HuH-7 (cell line): Measurements from ENCODE around the gene GAS7.

ENCODE experiments used
- DNase-seq: peaks from one replicate; pipeline ENCODE4 v3.0.0; 2011; ENCODE audit warnings: low spot score

The GAS7 gene

DNA sequence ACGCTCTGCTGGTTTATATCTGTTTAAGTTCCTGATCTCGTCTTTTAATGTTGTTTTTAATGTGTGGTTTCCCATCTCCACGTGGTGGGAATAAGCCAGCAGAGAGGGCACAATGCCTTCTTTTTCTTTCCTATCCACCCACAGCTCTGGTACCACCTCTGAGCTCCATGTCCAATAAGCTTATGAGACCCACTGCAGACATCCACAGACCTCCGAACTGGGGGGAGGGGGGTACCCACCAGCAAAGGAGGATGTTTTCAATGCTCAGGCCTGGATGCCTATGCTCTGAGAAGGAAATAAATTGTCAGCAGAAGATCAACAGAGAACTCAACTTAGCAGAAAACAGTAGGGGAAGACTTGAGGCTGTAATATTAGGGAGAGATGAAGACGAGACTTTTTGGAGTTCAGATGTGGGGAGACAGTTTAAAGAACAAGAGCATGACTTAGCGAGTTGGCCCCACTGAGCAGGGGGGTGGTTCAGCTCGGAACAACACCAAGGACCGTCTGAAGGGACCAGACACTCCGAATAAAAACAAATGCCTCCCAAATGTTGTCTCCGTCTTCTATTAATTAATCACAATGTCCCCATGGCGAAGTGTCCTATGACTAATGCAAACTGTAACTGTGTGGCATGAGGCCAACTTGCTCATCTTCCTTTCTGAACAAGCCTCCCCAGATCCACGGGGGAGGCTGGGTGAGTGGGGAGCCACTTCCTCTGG is 62.7 kb downstream of the GAS7 start:
- no peak for DNase-seq

DNA sequence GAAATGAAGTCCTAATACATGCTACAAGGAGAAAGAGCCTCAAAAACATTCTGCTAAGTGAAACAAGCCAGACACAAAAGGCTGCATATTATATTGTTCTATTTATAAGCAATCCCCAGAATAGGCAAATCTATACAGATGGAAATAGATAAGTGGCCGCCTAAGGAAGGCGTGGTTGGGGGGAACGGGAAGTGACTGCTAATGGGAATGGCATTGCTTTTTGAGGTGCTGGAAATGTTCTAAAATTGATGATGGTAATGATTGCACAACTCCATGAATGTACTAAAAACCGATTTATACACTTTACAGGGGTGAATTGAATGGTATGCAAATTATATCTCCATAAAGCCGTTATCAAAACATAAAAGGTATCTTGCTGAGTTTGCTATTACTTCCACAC is 67.7 kb downstream of the GAS7 start:
- DNase-seq, result no peak

DNA sequence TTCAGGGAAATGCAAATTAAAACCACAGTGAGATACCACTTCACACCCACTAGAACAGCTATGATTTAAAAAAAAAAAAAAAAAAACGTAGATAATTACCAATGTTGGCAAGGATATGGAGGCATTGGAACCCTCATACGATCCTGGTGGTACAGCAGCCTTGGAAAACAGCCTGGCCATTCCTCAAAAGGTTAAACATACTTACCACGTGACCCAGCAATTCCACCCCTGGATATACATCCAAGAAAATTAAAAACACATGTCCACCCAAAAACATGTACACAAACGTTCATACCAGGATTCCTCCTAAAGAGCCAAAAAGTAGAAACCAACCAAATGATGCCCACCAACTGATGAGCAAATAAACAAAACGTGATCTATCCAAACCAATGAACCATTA is 68.1 kb downstream of the GAS7 start:
- DNase-seq, result no peak

DNA sequence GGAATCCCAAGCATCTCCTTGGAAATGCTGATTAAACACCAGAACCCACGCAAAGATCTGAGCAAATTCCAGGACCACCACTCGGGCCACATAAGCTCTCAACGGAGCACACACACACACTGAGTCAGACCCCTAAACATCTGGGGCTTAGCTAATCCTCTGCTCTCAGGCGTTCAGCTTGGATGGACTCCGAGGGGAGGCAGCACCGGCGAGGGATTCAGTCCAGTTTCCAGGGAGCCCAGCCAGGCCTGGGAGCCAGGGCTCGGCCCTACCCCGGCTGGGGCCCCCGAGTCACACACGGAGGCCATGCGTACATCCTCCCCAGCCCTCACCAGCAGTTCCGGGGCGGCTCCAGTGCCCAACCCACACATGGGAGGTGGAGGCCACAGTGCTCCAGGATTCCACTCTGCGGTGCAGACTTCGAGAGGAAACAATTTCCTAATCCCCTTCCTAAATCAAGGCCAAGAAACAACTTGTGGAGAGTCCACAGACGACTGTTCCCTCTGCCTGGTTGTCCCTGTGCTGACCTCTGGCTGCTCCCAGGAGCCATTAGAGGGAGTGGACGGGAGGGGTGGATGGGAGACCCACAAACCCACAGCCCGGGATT is 70.5 kb downstream of the GAS7 start:
- no peak for DNase-seq

DNA sequence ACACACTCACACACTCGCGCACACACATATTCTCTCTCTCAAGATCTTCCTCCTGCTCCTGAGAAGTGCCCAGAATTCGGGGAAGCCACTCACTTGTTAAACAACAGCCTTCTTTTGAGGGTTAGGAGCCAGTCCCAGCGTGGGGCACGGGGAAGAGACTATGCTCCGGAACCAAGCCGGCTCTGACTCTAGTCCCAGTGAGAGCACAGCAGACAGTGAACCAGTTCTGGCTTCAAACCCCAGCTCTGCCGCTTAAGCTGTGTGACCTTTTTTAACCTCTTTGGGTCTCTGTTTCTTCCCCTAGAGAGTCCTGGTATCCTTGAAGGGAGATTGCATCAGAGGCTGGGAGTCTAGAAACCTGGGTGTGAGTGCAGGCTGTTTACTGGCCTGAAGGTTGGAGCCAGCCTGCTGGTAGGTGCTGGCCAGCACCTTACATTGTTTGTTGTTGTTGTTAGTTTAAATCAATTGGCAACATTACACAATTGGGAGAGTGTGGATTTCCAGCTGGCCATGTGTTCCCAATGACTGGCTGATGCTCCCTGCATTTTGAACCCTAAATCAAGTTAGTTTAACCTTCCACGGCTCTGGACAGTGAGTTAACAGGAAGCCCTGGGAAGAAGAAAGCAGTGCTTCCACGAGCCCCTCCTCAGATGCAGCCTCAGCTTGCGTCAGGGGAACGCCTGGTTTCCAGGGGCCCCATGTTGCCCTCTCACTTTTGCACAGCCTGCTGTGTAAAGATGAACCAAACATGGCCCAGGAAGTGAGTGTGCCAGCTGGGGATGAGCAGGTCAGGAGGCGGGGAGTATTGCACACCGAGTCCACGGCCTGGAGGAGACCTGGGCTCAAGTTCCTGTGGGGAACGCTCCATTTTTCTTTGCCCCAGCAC is 71.5 kb downstream of the GAS7 start:
- DNase-seq, result no peak

DNA sequence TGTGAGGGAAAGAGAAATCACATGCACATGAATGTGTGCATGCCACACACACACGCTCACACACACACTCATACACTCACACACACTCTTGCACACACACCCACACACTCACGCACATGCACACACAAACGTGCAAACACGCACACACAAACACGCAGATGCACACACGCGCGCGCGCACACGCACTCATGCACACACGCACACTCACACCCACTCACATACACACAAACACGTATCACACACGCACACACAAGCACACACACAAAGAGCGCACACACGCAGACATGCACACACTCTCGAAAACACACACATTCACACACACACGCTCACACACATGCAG is 72.2 kb downstream of the GAS7 start:
- no peak for DNase-seq

DNA sequence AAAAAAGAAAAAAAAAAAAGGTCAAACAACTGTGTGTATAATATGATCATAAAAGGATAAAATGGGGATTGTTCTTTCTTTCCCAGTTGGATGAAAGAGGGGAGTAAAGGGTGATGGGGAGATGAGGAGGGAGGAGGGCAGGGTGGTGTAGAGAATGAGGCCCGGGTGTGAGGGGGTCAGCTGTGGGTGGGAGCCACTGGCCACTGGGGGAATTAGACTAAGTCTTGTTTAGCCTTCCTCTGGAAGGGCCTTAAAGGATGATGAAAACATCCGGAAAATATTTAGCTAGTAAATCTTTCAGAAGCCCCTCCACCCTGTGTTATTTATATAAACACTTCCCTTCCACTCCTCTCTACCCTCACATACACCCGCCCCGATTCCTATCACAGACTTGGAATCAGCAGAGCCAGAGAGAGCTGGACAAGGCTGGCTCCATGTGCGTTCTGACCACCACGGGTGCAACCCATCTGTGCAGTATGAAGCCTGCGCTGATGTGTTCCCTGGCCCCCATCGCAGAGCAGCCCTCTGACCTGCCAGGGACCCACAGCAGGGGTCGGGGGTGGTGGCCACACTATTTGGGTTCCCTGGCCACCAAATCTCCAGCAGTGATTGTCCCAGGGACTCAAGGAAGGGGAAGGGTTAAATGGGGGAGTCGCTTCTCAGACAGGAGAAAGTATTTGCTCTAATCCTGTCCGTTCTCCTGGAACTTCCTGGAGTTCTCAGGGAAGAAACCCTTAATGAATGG is 72.7 kb downstream of the GAS7 start:
- DNase-seq, result no peak

DNA sequence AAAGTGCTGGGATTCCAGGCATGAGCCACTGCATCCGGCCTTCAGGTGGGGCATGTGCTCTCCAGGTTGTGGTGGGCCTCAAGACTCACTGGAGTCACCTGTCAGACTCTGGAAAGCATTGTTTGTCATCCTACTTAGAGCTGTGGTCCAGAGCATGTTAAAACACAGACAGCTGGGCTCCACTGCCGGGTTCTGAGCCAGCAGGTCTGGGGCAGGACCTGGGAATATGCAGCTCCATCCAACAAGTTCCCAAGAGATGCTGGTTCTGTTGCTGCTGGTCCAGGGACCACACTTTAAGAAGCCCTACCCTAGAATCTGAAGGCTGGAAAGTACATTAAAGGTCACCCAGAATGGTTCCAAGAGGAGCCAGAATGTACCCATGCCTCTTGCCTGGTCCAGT is 75.3 kb downstream of the GAS7 start:
- no peak for DNase-seq

DNA sequence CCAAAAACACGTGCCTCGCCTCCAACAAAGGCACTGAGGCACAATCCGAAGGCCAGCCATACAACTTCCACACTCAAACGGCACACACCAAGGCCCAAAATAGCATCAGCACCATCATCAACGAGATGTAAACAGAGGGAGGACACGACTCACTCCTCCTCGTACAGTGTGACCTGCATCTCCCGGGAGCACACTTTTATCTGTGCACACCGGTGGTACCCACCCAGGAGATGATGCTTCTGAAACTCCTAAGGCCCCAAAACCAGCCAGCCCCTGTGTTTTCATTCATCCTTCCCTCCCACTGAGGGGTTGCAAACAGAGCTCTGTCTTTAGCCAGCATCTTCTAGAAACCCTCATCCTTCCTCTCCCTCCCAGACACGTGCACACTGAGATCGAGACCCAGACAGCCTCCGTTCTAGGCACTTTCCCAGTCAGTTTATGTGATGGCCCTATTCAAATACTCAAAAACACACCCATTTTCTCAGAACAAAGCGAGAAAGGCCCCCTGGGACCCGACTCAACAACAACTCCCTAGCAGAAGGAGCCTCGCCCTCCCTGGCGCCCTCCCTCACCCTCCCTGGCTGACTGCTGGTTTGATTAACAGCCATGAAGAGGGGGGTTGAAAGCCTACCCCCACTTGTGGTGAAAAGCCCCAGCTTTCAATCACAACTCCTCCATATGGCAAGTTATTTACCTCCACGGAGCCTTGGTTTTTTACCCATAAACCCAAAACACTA is 76.3 kb downstream of the GAS7 start:
- no peak for DNase-seq

DNA sequence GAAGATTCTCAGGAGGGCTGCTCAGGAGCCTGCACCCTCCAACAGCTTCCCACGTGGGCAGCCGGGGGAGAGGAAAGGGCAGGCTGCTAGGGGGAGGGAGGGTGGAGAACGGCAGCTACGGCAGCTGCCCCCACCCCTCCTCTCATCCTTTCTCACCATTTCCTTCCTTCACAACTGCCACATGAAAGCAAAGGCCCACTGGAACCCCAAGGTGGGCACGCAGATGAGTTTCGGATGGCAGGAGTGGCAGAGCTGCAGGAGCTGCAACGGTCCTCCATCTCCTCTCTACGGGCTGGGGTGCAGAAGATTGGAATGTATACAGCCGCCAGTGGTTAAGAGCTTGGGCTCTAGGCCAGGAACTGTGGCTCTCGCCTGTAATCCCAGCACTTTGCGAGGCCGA is 77.7 kb downstream of the GAS7 start:
- DNase-seq, result no peak

DNA sequence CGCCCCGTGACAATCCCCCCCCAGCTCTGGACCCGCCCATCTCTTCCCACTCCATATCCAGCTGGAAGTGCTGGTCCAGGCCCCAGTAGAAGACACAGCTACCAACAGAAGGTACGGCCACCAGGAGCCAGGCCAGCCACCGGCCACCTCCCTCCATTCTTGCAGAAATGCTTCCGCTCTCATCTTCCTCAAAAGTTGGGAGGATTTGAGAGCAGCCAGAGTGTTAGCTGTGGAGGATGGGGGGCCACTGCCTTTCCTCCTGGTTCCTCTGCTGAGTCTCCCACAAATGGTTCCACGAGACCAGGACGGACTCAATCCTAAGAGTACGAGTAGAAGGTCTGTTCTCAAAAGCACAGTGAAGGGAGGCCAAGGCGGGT is 78.3 kb downstream of the GAS7 start:
- DNase-seq, result no peak

DNA sequence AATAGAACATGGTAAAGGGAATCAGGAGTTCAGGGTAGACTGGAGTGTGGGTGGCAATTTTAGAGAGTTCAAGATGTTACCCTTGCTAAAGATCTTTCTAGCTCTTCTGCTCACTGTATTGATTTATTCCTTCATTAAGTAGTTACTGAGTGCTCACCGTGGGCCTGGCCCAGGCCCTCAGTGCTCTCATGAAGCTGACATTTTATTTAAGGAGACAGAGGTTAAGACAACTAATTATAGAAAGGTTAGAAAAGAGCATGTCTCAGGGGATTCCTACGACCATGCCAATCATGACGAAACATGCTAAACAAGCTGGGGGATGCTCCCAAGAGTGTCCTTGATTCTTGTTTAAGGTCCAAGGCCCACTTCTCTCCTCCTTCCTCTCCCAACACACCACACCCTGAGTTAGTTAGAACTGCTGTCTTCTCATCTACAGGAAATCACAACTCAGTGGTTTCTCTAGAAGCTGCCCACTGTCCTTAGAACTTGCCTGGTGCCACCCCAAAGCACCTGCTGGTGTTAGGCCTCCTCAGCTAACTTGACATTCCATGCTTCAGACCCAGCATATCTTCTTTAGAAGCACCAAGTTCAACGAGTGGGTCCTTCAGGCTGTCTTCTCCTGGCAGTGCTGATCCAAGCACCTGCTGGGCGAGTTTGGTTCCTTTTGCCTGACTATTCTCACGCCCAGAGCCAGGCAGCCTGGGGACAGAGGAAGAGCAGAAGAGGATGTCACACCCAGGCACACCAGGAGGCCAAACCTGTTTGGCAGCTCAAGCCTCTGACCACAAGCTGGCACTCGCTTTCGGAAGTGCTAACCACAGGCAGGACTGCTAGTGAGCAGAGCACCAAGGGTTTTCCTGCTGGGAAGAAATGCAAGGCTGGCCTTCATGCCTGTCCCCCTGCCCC is 79.0 kb downstream of the GAS7 start:
- DNase-seq, result no peak

DNA sequence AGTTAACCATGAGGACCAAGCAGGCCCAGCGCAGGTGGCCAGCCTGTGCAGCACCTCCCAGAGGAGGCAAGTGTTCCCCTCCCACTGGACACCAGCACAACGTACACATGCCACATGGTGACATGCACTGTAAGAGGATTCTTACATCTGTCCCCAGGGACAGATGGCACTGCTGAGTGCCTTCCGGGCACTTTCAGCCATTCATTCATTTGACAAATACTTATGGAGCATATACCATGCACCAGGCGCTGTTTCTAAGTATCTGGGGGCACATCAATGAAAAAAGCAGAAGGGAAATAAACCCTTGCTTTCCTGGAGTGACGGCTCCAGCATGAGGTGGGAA is 79.6 kb downstream of the GAS7 start:
- no peak for DNase-seq

DNA sequence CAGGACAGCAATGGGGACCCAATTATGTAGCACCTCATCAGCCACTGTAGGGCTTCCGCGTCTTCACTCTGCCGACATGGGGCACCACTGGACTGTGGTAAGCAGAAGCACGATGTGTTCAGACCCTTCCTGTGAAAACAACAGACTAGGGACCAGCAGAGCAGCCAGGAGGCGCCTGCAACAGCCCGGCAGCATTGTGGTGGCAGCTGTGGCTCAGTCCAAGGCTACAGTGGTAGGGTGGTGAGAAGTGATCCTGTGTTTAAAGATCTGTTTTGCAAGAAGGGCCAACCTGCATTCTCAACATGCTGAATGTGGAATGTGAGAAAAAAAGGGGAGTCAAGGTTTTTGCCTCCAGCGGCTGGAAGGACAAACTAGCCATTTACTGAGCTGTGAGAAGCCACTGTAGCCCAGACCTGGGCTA is 80.8 kb downstream of the GAS7 start:
- no peak for DNase-seq

DNA sequence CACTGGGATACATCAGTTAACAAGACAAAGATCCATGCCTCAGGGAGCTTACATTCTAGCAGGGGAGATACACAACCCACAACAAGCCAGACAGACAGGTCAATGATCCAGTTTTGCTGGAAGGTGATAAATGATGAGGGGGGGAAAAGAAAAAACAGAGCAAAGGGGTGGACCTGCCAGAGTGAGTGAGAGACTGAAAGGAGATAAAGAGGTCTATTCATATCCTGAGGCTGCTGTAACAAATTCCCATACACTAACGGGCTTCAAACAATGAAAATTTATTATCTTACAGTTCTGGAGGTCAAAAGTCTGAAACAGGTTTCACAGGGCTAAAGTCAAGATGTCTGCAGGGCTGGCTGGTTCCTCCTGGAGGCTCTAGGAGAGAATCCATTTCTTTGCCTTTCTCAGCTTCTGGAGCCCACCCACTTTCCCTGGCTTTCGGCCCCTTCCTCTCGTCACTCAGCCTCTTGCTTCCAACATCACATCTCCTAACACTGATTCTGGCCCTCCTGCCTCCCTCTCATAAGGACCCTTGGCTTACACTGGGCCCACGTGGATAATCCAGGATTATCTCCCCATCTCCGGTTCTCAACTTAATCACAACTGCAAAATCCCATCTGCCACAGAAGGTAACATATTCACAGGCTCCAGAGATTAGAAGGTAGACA is 81.5 kb downstream of the GAS7 start:
- DNase-seq, result no peak

DNA sequence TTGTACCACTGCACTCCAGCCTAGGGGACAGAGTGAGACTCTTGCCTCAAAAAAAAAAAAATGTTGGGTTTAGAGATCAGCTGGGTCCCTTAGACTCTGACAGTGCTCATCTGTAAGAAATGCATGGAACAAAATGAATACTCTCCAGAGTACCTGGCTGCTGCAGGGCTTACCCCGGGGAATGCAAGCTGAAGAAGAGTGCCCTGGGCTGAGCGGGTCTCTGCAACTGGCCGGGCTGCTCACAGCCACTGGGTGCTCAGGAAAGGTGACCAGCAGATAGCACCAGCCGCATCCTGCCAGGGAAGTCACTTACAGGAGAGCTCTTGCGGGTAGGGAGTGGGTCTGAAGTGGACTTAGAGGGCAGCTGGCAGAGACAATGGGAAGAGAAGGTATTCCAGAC is 82.1 kb downstream of the GAS7 start:
- DNase-seq, result no peak

DNA sequence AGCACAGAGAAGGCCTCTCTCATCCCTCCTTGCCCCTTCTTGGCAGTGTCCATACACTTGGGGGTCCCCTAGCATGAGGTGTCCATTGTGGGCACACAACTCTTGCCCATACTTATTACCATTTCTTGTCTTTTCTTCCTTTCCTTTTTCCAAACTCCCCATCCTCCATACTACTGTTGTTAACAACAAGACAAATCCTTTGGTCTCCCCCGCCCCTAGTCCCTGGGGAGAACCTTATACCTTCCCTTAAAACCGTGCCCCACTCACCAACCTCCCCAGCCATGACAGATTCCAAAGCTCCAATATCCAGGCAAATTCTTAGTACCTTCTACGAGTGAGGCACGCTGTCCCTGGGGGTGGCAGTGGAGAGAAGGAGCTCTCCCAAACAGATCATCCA is 82.9 kb downstream of the GAS7 start:
- DNase-seq, result no peak

DNA sequence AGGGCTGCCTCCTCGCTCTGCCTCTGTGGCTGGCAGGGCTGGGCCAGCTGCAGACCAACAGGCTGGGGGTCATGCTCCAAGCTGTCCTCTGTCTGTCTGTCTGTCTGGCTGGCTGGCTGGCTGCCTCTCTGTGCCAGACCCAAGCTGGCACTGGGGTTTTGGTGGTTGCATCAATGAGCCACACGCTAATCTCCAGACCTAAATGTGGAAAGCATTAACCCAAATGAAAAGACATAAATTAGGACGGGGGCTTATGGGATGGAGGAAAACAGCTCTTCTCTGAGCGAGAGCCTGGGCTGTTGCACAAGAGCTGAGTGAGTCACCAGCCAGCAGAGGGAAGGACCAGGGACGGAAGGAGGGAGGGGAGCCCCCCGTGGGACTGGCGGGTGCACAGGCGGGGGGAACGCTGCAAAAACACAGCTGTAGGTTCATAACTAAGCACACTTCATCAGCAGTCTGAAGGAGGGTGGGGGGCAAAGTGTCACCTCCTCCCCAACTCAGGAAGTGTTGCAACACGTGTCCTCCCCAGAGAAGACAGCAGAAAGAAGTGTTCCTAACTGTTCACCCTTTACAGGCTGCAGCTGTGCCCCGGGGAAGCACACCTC is 83.4 kb downstream of the GAS7 start:
- DNase-seq, result no peak

DNA sequence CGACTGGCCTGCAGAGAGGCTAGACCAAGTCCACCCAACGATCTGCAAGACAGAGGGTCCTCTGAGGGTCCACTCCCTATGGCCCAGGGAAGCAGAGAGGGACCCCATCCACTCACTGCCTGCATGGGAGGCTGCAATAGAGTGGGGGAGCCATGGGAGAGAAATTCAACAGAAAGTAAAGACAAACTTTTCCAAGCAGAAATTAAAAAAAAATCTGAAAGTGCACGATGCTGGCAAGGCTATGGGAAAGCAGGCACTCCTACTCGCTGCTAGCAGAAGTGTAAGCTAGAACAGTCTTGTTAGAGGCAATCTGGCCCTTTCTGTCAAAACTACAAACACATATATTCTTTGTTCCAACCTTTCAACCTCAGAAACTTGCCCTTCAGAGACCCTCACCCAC is 85.4 kb downstream of the GAS7 start:
- no peak for DNase-seq

DNA sequence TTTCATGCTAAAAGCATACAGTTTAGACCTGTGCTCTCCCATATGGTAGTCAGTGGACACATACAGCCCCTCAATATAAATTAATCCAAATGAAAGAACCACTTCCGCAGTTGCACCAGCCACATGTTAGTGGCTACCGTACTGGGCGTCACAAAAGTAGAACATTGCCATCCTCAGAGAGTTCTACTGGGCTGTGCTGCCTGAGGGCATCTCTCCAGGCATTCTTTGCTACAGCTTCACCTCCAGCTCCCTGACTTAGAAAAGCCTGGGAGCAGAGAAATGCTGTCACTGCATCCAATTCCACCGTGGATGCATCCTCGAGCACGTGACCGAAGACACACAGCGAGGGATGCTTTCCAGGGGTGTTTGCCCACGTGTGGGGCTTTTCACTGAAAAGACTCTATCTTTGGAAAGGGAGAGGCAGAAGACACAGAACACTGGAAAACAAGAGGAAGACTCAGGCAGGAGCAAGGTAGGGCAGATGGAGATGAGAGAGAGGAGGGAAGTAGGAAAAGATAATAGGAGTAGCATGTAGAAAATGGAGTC is 86.4 kb downstream of the GAS7 start:
- DNase-seq, result no peak
